Measurements from ENCODE around the gene POLR1B.
"Not testable (repeated sequence)": the region's sequence is repeated elsewhere in the genome, so short reads cannot be mapped to it uniquely, and the experiment has no call there.

POLR1B gene

GRCh38 chr2:112614201-112614840 lies 72.1 kb downstream of the POLR1B start:
- Histone ChIP-seq H3K9me3 (ENCODE audit: insufficient read depth, low read depth, low read length) (no peaks in the 10 kb centered on the region), H4K20me1 (ENCODE audit: insufficient read depth, low read length, poor library complexity, severe bottlenecking) (no peaks in the 10 kb centered on the region), H3K4me1 (ENCODE audit: insufficient read depth, low read length, poor library complexity, severe bottlenecking) (no peaks in the 10 kb centered on the region), H3K9me2 (replicated peaks; ENCODE audit: low read depth, low read length) (no peaks in the 10 kb centered on the region), H3K9ac (ENCODE audit: low read depth, low read length, poor library complexity, severe bottlenecking) (no peak overlapping the region), H3K36me3 (ENCODE audit: insufficient read depth, low read length) (no peaks in the 10 kb centered on the region), H3K4me2 (ENCODE audit: low read depth, low read length, poor library complexity, severe bottlenecking) (no peak overlapping the region), H2AFZ (ENCODE audit: low read length) (no peak overlapping the region), H3K79me2 (ENCODE audit: insufficient read depth, low read length) (no peaks in the 10 kb centered on the region), H3K27me3 (ENCODE audit: insufficient read depth, low read length, poor library complexity, severe bottlenecking) (no peaks in the 10 kb centered on the region), H3K4me3 (ENCODE audit: low read length, poor library complexity, severe bottlenecking) (no peak overlapping the region), H3F3A (ENCODE audit: low read depth) (no peaks in the 10 kb centered on the region)
- no peak for TF ChIP-seq CTCF (conservative IDR thresholded peaks at IDR 0.05; ENCODE audit: low read length)
- no peak for TF ChIP-seq EZH2phosphoT487 (IDR thresholded peaks at IDR 0.05; ENCODE audit: borderline replicate concordance)

GRCh38 chr2:112615051-112615450 lies 72.8 kb downstream of the POLR1B start:
- H3K9me3 ChIP-seq (ENCODE audit: insufficient read depth, low read depth, low read length), result no peaks in the 10 kb centered on the region
- H3K79me2 ChIP-seq (ENCODE audit: insufficient read depth, low read length), result no peaks in the 10 kb centered on the region
- H3K9me2 ChIP-seq (replicated peaks; ENCODE audit: low read depth, low read length), result no peaks in the 10 kb centered on the region
- H3K4me1 ChIP-seq (ENCODE audit: insufficient read depth, low read length, poor library complexity, severe bottlenecking), result no peaks in the 10 kb centered on the region
- H3K27me3 ChIP-seq (ENCODE audit: insufficient read depth, low read length, poor library complexity, severe bottlenecking), result no peaks in the 10 kb centered on the region
- no peak overlapping the region for H3K4me2 ChIP-seq (ENCODE audit: low read depth, low read length, poor library complexity, severe bottlenecking)
- H3K9ac ChIP-seq (ENCODE audit: low read depth, low read length, poor library complexity, severe bottlenecking), result no peak overlapping the region
- TF ChIP-seq CTCF (conservative IDR thresholded peaks at IDR 0.05; ENCODE audit: low read length), result no peak
- TF ChIP-seq EZH2phosphoT487 (IDR thresholded peaks at IDR 0.05; ENCODE audit: borderline replicate concordance), result no peak
- H4K20me1 ChIP-seq (ENCODE audit: insufficient read depth, low read length, poor library complexity, severe bottlenecking), result no peaks in the 10 kb centered on the region
- H3K4me3 ChIP-seq (ENCODE audit: low read length, poor library complexity, severe bottlenecking), result no peak overlapping the region
- H2AFZ ChIP-seq (ENCODE audit: low read length), result no peak overlapping the region
- no peaks in the 10 kb centered on the region for H3K36me3 ChIP-seq (ENCODE audit: insufficient read depth, low read length)
- no peaks in the 10 kb centered on the region for H3F3A ChIP-seq (ENCODE audit: low read depth)

- H3K27me3 ChIP-seq (ENCODE audit: insufficient read depth, low read length, poor library complexity, severe bottlenecking); H3K36me3 ChIP-seq (ENCODE audit: insufficient read depth, low read length); H3K4me1 ChIP-seq (ENCODE audit: insufficient read depth, low read length, poor library complexity, severe bottlenecking); H2AFZ ChIP-seq (ENCODE audit: low read length); H3K79me2 ChIP-seq (ENCODE audit: insufficient read depth, low read length); H3K9me2 ChIP-seq (replicated peaks; ENCODE audit: low read depth, low read length); H3K4me3 ChIP-seq (ENCODE audit: low read length, poor library complexity, severe bottlenecking); H4K20me1 ChIP-seq (ENCODE audit: insufficient read depth, low read length, poor library complexity, severe bottlenecking); H3K4me2 ChIP-seq (ENCODE audit: low read depth, low read length, poor library complexity, severe bottlenecking); H3K9me3 ChIP-seq (ENCODE audit: insufficient read depth, low read depth, low read length); H3K9ac ChIP-seq (ENCODE audit: low read depth, low read length, poor library complexity, severe bottlenecking); H3F3A ChIP-seq (ENCODE audit: low read depth): not testable (repeated sequence)
Observed at GRCh38 chr2:112615798-112616197, 73.5 kb downstream of the POLR1B start.

- no peaks in the 10 kb centered on the region for H3K79me2 ChIP-seq (ENCODE audit: insufficient read depth, low read length)
- no peak overlapping the region for H3K4me3 ChIP-seq (ENCODE audit: low read length, poor library complexity, severe bottlenecking)
- H3K27me3 ChIP-seq (ENCODE audit: insufficient read depth, low read length, poor library complexity, severe bottlenecking), result no peaks in the 10 kb centered on the region
- TF ChIP-seq CTCF (conservative IDR thresholded peaks at IDR 0.05; ENCODE audit: low read length), result no peak
- TF ChIP-seq EZH2phosphoT487 (IDR thresholded peaks at IDR 0.05; ENCODE audit: borderline replicate concordance), result no peak
- H3K9me3 ChIP-seq (ENCODE audit: insufficient read depth, low read depth, low read length), result no peaks in the 10 kb centered on the region
- no peak overlapping the region for H3K9ac ChIP-seq (ENCODE audit: low read depth, low read length, poor library complexity, severe bottlenecking)
- no peak overlapping the region for H2AFZ ChIP-seq (ENCODE audit: low read length)
- no peaks in the 10 kb centered on the region for H3K36me3 ChIP-seq (ENCODE audit: insufficient read depth, low read length)
- H3K9me2 ChIP-seq (replicated peaks; ENCODE audit: low read depth, low read length), result no peaks in the 10 kb centered on the region
- H3K4me2 ChIP-seq (ENCODE audit: low read depth, low read length, poor library complexity, severe bottlenecking), result no peak overlapping the region
- H4K20me1 ChIP-seq (ENCODE audit: insufficient read depth, low read length, poor library complexity, severe bottlenecking), result no peaks in the 10 kb centered on the region
- H3F3A ChIP-seq (ENCODE audit: low read depth), result no peaks in the 10 kb centered on the region
- H3K4me1 ChIP-seq (ENCODE audit: insufficient read depth, low read length, poor library complexity, severe bottlenecking), result no peaks in the 10 kb centered on the region
Observed at GRCh38 chr2:112618383-112618782, 76.1 kb downstream of the POLR1B start.

Data from Loucy (cell line).